Fibroblast of lung (primary cell): ENCODE data around the gene TLL2.

Source experiments
- EZH2 ChIP-seq: IDR thresholded peaks from 2 replicates; pipeline ENCODE4 v1.5.1; 2012; ENCODE audit warnings: low read length, control low read depth, mild to moderate bottlenecking; ENCODE audit errors: missing control alignments
- TF ChIP-seq, protein P1 (sequence below), 2 donors: IDR thresholded peaks in 1 of 2; conservative IDR thresholded peaks in 1 of 2; 1 replicate in 1 of 2; 2 replicates in 1 of 2; pipeline ENCODE4 v1.5.1; 2011 to 2012; ENCODE audit warnings: low read length in 2 of 2, control low read depth in 1 of 2, inconsistent platforms in 1 of 2, low read depth in 1 of 2, mild to moderate bottlenecking in 1 of 2

GRCh38 chr10:96415891-96416554 lies 97.7 kb downstream of the TLL2 start:
- TF ChIP-seq, protein P1, sequence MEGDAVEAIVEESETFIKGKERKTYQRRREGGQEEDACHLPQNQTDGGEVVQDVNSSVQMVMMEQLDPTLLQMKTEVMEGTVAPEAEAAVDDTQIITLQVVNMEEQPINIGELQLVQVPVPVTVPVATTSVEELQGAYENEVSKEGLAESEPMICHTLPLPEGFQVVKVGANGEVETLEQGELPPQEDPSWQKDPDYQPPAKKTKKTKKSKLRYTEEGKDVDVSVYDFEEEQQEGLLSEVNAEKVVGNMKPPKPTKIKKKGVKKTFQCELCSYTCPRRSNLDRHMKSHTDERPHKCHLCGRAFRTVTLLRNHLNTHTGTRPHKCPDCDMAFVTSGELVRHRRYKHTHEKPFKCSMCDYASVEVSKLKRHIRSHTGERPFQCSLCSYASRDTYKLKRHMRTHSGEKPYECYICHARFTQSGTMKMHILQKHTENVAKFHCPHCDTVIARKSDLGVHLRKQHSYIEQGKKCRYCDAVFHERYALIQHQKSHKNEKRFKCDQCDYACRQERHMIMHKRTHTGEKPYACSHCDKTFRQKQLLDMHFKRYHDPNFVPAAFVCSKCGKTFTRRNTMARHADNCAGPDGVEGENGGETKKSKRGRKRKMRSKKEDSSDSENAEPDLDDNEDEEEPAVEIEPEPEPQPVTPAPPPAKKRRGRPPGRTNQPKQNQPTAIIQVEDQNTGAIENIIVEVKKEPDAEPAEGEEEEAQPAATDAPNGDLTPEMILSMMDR (conservative IDR thresholded peaks at IDR 0.05 in 1 of 2, IDR thresholded peaks at IDR 0.05 in 1 of 2; ENCODE audit: low read depth in 1 of 2, low read length in 2 of 2) = no peak
- TF ChIP-seq EZH2 = no peak
